B cell (primary cell): Measurements from ENCODE around the gene TUBA4B. TPM values are rescaled to one million over a fixed set of nuclear protein-coding genes. Genes with fewer than 3 reads are reported as not detected.

ENCODE experiments used
- ATAC-seq: fragments of 200-7000 bp; cut with Tn5 transposase; one replicate; pipeline ENCODE4 v1.10.0; 2021; ENCODE audit warnings: low read depth, mild to moderate bottlenecking, moderate number of reproducible peaks, moderate library complexity
- CTCF ChIA-PET: fragments of 350-600 bp; sonication (Branson Sonifier 250); formaldehyde crosslinking; loops from one replicate; lab custom pipeline; 2021; ENCODE audit warnings: antibody characterized with exemption, inconsistent platforms; lab: Charles Lee
- POLR2A ChIA-PET: fragments of 350-600 bp; sonication (Branson Sonifier 250); formaldehyde crosslinking; loops from one replicate; lab custom pipeline; 2021; ENCODE audit warnings: antibody characterized with exemption; lab: Charles Lee
- DNase-seq: peaks from one replicate; pipeline ENCODE4 v3.0.0; 2013
- H2AFZ ChIP-seq: 2 replicates; pipeline ENCODE4 v1.6.1; 2012; ENCODE audit warnings: mild to moderate bottlenecking, low read depth, low read length; ENCODE audit not compliant: insufficient read depth, poor library complexity, severe bottlenecking
- H3K27ac ChIP-seq, 2 donors: 1 replicate in 1 of 2; 2 replicates in 1 of 2; pipeline ENCODE4 v1.5.1; 2012 to 2013; ENCODE audit warnings: low read length in 2 of 2, mild to moderate bottlenecking in 2 of 2, moderate library complexity in 1 of 2
- H3K27me3 ChIP-seq, 4 experiments: fragments of 200-600 bp in 1 of 4; sonication (generic) in 1 of 4; replicated peaks in 1 of 4; 1 replicate in 2 of 4; 2 replicates in 2 of 4; pipeline versions ENCODE4 v1.6.1 to v1.7.0; 2013 to 2016; ENCODE audit warnings: low read length in 3 of 4, mild to moderate bottlenecking in 2 of 4, mixed read lengths in 1 of 4, moderate library complexity in 1 of 4; ENCODE audit not compliant: insufficient read depth in 4 of 4, control insufficient read depth in 3 of 4; ENCODE audit errors: control extremely low read depth in 1 of 4
- H3K36me3 ChIP-seq, 2 experiments: replicated peaks in 1 of 2; 1 replicate in 1 of 2; 2 replicates in 1 of 2; pipeline versions ENCODE4 v1.6.1 to v1.7.1; 2013; ENCODE audit warnings: low read length in 1 of 2; ENCODE audit not compliant: insufficient read depth in 2 of 2, control insufficient read depth in 1 of 2; ENCODE audit errors: control extremely low read depth in 1 of 2, extremely low read depth in 1 of 2
- H3K4me1 ChIP-seq, 2 donors: fragments of 200-600 bp in 1 of 2; sonication (generic) in 1 of 2; 1 replicate in 1 of 2; 2 replicates in 1 of 2; pipeline versions ENCODE4 v1.5.1 to v1.6.1; 2013 to 2017; ENCODE audit warnings: low read length in 2 of 2; ENCODE audit not compliant: control insufficient read depth in 2 of 2, insufficient read depth in 2 of 2
- H3K4me2 ChIP-seq: replicated peaks from 2 replicates; pipeline ENCODE3; 2012; ENCODE audit warnings: mild to moderate bottlenecking, low read depth, low read length; ENCODE audit not compliant: poor library complexity, severe bottlenecking
- H3K4me3 ChIP-seq, 5 experiments: fragments of 200-600 bp in 1 of 5; sonication (generic) in 1 of 5; 1 replicate in 3 of 5; 2 replicates in 2 of 5; pipeline versions ENCODE4 v1.5.1 to v1.7.0; 2011 to 2016; ENCODE audit warnings: low read length in 4 of 5, mild to moderate bottlenecking in 4 of 5, low read depth in 2 of 5, control low read depth in 1 of 5, moderate library complexity in 1 of 5; ENCODE audit not compliant: insufficient read depth in 1 of 5; ENCODE audit errors: control extremely low read depth in 1 of 5, extremely low read depth in 1 of 5
- H3K79me2 ChIP-seq: fragments of 200-600 bp; sonication (generic); one replicate; pipeline ENCODE4 v1.6.0; 2016; ENCODE audit warnings: low read length; ENCODE audit not compliant: control insufficient read depth, insufficient read depth
- H3K9ac ChIP-seq: fragments of 200-600 bp; sonication (generic); 2 replicates; pipeline ENCODE4 v1.6.1; 2017; ENCODE audit warnings: mild to moderate bottlenecking, low read length, moderate library complexity
- H3K9me3 ChIP-seq, 3 donors: one replicate each; pipeline versions ENCODE4 v1.6.1 to v1.7.1; 2013; ENCODE audit warnings: low read length in 2 of 3; ENCODE audit not compliant: control insufficient read depth in 2 of 3, insufficient read depth in 1 of 3; ENCODE audit errors: control extremely low read depth in 1 of 3
- H4K20me1 ChIP-seq: 2 replicates; pipeline ENCODE4 v1.6.0; 2012; ENCODE audit warnings: mild to moderate bottlenecking, low read length; ENCODE audit not compliant: insufficient read depth, control insufficient read depth, poor library complexity, severe bottlenecking
- H3K27ac Mint-ChIP-seq: one replicate; pipeline ENCODE4 v1.8.0; 2021; ENCODE audit warnings: mixed read lengths
- H3K27me3 Mint-ChIP-seq: one replicate; pipeline ENCODE4 v1.8.0; 2021; ENCODE audit warnings: mixed read lengths
- H3K4me1 Mint-ChIP-seq: one replicate; pipeline ENCODE4 v1.8.0; 2021; ENCODE audit warnings: mixed read lengths
- H3K4me3 Mint-ChIP-seq: one replicate; pipeline ENCODE4 v1.8.0; 2021; ENCODE audit warnings: mixed read lengths
- H3K9me3 Mint-ChIP-seq: one replicate; pipeline ENCODE4 v1.8.0; 2022; ENCODE audit warnings: mixed read lengths; ENCODE audit not compliant: insufficient read depth
- EZH2 ChIP-seq: IDR thresholded peaks from 2 replicates; pipeline ENCODE4 v1.6.1; 2012; ENCODE audit warnings: borderline replicate concordance, low read depth, mild to moderate bottlenecking, moderate library complexity, low read length; ENCODE audit not compliant: insufficient read depth, poor library complexity, severe bottlenecking
- WGBS: methylation state at CpG from one replicate; pipeline ENCODE4 v1.1.5; 2013; ENCODE audit warnings: missing lambda C conversion rate; ENCODE audit not compliant: insufficient coverage; 5-methylcytosine and 5-hydroxymethylcytosine counted together
- intact Hi-C: fragments of 100-400 bp; cut with micrococcal nuclease; formaldehyde crosslinking; loops from one replicate; pipeline ENCODE4 v1.10.0; 2022
- polyA plus RNA-seq: library from polyadenylated mRNA; depleted of rRNA; stranded (reverse); fragments of >200 nt; gene quantifications from 2 replicates; pipeline ENCODE4 v1.2.3, GENCODE V29; 2012
- total RNA-seq, 2 donors: library from RNA; stranded (reverse); fragments of 120-200 nt in 1 of 2; gene quantifications; 1 replicate in 1 of 2; 2 replicates in 1 of 2; pipeline versions ENCODE4 v1.2.3 to v1.2.4, GENCODE V29; 2013 to 2022
- TF ChIP-seq, protein P1 (sequence below): fragments of 200-600 bp; IDR thresholded peaks from one replicate; pipeline ENCODE4 v1.8.0; 2022; ENCODE audit warnings: antibody characterized with exemption, mild to moderate bottlenecking

TUBA4B gene
- total and polyA plus RNA-seq, 2 donors (not counting 1 experiment from before 2014, with no cell fraction given), result not detected

DNA sequence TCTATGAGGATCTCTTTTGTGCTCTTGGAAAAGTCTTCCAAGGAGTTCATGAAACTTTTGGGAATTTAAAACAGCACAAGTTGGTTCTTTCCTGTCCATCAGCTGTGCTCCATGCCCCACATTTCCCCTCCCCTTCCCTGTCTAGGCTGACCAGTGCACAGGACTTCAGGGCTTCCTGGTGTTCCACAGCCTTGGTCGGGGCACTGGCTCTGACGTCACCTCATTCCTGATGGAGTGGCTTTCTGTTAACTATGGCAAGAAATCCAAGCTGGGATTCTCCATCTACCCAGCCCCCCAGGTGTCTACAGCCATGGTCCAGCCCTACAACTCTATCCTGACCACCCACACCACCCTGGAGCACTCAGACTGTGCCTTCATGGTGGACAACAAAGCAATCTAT is 18.0 kb downstream of the TUBA4B start:
- H3K27me3 Mint-ChIP-seq, result no peaks in the 10 kb centered on the region
- Histone ChIP-seq H3K9ac (no peak overlapping the region), H3K4me3 (no peak overlapping the region), H3K4me1 (no peaks in the 10 kb centered on the region), H4K20me1 (no peaks in the 10 kb centered on the region), H3K36me3 (no peaks in the 10 kb centered on the region), H3K9me3 (no peaks in the 10 kb centered on the region), H3K79me2 (peaks cover 31% of the 10 kb centered on the region), H2AFZ (no peak overlapping the region), H3K27ac (no peak overlapping the region), H3K27me3 (no peaks in the 10 kb centered on the region), H3K4me2 (no peak overlapping the region)
- no peak overlapping the region for H3K4me3 Mint-ChIP-seq
- ChIA-PET POLR2A (no interaction called here), CTCF (interaction anchor here (0.6 kb wide), 1 partner anchor 16 kb away, joined by 3 read pairs; no protein-coding TSS in a partner anchor)
- no peaks in the 10 kb centered on the region for H3K9me3 Mint-ChIP-seq
- TF ChIP-seq, protein P1, sequence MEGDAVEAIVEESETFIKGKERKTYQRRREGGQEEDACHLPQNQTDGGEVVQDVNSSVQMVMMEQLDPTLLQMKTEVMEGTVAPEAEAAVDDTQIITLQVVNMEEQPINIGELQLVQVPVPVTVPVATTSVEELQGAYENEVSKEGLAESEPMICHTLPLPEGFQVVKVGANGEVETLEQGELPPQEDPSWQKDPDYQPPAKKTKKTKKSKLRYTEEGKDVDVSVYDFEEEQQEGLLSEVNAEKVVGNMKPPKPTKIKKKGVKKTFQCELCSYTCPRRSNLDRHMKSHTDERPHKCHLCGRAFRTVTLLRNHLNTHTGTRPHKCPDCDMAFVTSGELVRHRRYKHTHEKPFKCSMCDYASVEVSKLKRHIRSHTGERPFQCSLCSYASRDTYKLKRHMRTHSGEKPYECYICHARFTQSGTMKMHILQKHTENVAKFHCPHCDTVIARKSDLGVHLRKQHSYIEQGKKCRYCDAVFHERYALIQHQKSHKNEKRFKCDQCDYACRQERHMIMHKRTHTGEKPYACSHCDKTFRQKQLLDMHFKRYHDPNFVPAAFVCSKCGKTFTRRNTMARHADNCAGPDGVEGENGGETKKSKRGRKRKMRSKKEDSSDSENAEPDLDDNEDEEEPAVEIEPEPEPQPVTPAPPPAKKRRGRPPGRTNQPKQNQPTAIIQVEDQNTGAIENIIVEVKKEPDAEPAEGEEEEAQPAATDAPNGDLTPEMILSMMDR, result no peak
- no peak for TF ChIP-seq EZH2
- no peak overlapping the region for H3K27ac Mint-ChIP-seq
- no peak for DNase-seq
- WGBS, result 94% methylated on average over 2 of the region's 2 CpGs
- no peak for ATAC-seq
- peaks cover 10% of the 10 kb centered on the region for H3K4me1 Mint-ChIP-seq
- intact Hi-C loops, result loop anchor here (10.0 kb wide), 1 partner anchor 324 kb away; the partner anchor contains the start of gene STK11IP

DNA sequence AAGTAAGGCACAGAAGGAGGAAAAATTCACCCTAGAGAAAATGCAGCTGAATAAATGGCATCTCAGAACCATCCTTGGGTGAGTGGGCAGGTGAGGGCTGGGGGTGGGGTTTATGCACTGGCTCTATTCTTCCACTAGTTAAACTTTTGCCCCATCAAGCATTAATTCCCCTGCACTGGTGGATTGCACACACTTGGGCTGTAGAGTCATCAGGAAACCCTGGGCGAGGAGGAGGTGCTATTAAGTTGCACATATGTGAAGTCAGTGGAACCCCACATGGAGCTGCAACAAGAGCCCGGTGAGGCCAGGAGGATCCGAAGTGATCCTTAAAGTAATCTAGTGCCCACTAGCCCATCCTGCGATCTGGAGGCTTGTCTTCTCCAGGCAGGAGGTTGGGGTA is 19.3 kb downstream of the TUBA4B start:
- Histone ChIP-seq H3K4me3 (no peak overlapping the region), H3K79me2 (peaks cover 41% of the 10 kb centered on the region), H3K27me3 (no peaks in the 10 kb centered on the region), H2AFZ (no peak overlapping the region), H3K9ac (no peak overlapping the region), H3K27ac (no peak overlapping the region), H3K4me2 (no peak overlapping the region), H4K20me1 (no peaks in the 10 kb centered on the region), H3K9me3 (no peaks in the 10 kb centered on the region), H3K36me3 (no peaks in the 10 kb centered on the region), H3K4me1 (peaks cover 4 to 11% of the 10 kb centered on the region in 2 donors)
- intact Hi-C loops, result loop anchor here (10.0 kb wide), 1 partner anchor 322 kb away; the partner anchor contains the start of gene STK11IP
- WGBS, result 83% methylated on average over 2 of the region's 4 CpGs
- Mint-ChIP-seq H3K4me1 (peaks cover 18% of the 10 kb centered on the region), H3K27ac (no peak overlapping the region), H3K27me3 (no peaks in the 10 kb centered on the region), H3K4me3 (no peak overlapping the region), H3K9me3 (no peaks in the 10 kb centered on the region)
- ChIA-PET CTCF (interaction anchor here (0.9 to 15.8 kb wide), 2 partner anchors 9 to 21 kb away, joined by 3 to 239 read pairs; no protein-coding TSS in a partner anchor), POLR2A (interaction anchor here (0.7 to 1.0 kb wide), 2 partner anchors 15 to 17 kb away, joined by 3 to 7 read pairs; no protein-coding TSS in a partner anchor)
- DNase-seq (no peak), ATAC-seq (no peak)
- TF ChIP-seq, protein P1, result no peak
- no peak for TF ChIP-seq EZH2
